NCI-H82 (cell line): Measurements from ENCODE around the gene WAC.
"Not testable (repeated sequence)": the region's sequence is repeated elsewhere in the genome, so short reads cannot be mapped to it uniquely, and the experiment has no call there.

Experiments
- DNase-seq: peaks from one replicate; lab custom pipeline; 2025; lab: John Stamatoyannopoulos, UW

The WAC gene

GRCh38 chr10:28566458-28567015, 33.6 kb downstream of the WAC start:
- no peak for DNase-seq

GRCh38 chr10:28569506-28570159, 36.7 kb downstream of the WAC start:
- DNase-seq, result no peak

- no peak for DNase-seq
Observed at GRCh38 chr10:28570598-28570997, 37.7 kb downstream of the WAC start.

- no peak for DNase-seq
Observed at GRCh38 chr10:28571265-28571664, 38.3 kb downstream of the WAC start.

- not testable (repeated sequence) for DNase-seq
Observed at GRCh38 chr10:28574214-28574613, 41.3 kb downstream of the WAC start.

- DNase-seq, result no peak
Observed at GRCh38 chr10:28575852-28576251, 42.9 kb downstream of the WAC start.

- DNase-seq, result no peak
Observed at GRCh38 chr10:28577506-28577905, 44.6 kb downstream of the WAC start.

- DNase-seq, result no peak
Observed at GRCh38 chr10:28578454-28578853, 45.5 kb downstream of the WAC start.

GRCh38 chr10:28580825-28581224, 47.9 kb downstream of the WAC start:
- DNase-seq, result no peak

GRCh38 chr10:28581916-28582315, 49.0 kb downstream of the WAC start:
- DNase-seq, result no peak

- DNase-seq, result no peak
Observed at GRCh38 chr10:28585076-28585475, 52.2 kb downstream of the WAC start.

- no peak for DNase-seq
Observed at GRCh38 chr10:28586176-28586575, 53.3 kb downstream of the WAC start.

- DNase-seq, result no peak
Observed at GRCh38 chr10:28587270-28587969, 54.5 kb downstream of the WAC start.

- no peak for DNase-seq
Observed at GRCh38 chr10:28587970-28588290, 55.0 kb downstream of the WAC start.

- no peak for DNase-seq
Observed at GRCh38 chr10:28592953-28593352, 60.0 kb downstream of the WAC start.

- no peak for DNase-seq
Observed at GRCh38 chr10:28593811-28594210, 60.9 kb downstream of the WAC start.

GRCh38 chr10:28594406-28594805, 61.5 kb downstream of the WAC start:
- no peak for DNase-seq

- DNase-seq, result no peak
Observed at GRCh38 chr10:28595613-28596012, 62.7 kb downstream of the WAC start.

- DNase-seq, result no peak
Observed at GRCh38 chr10:28600056-28600455, 67.1 kb downstream of the WAC start.

GRCh38 chr10:28601012-28601411, 68.1 kb downstream of the WAC start:
- no peak for DNase-seq

GRCh38 chr10:28604567-28605536, 71.9 kb downstream of the WAC start:
- DNase-seq, result no peak

- DNase-seq, result no peak
Observed at GRCh38 chr10:28606568-28606967, 73.7 kb downstream of the WAC start.
